ENCODE data around the gene LILRB5.
"Not testable (repeated sequence)": the region's sequence is repeated elsewhere in the genome, so short reads cannot be mapped to it uniquely, and the experiment has no call there.

LILRB5 gene

GRCh38 chr19:54281729-54282075, 24.6 kb upstream of the LILRB5 start:
- H3K36me3 Mint-ChIP-seq (ENCODE audit: insufficient read depth); H3K4me1 Mint-ChIP-seq (ENCODE audit: low read depth in 2 of 2); ATAC-seq (replicated peaks); H3K9me3 Mint-ChIP-seq; H3K4me3 Mint-ChIP-seq; DNase-seq; H3K27ac Mint-ChIP-seq: not testable (repeated sequence)
- H3K27me3 Mint-ChIP-seq, result peaks cover 49 to 78% of the 10 kb centered on the region in 2 donors

GRCh38 chr19:54281007-54281728, 24.1 kb upstream of the LILRB5 start, which contains the start of gene LILRB2:
TSS of gene LILRB2 (minus strand) at chr19:54281110. CDS start at chr19:54280496, 614 bp downstream.
- Mint-ChIP-seq H3K9me3 (no peaks in the 10 kb centered on the region), H3K27me3 (peaks cover 49 to 83% of the 10 kb centered on the region in 2 donors), H3K27ac (no peak within 1 kb of the TSS), H3K4me1 (ENCODE audit: low read depth in 2 of 2) (peaks cover 4 to 6% of the 10 kb centered on the region in 2 donors), H3K36me3 (ENCODE audit: insufficient read depth) (no peaks in the 10 kb centered on the region), H3K4me3 (peak within 1 kb of the TSS in 1 of 2 donors; percentile 10)
- ATAC-seq (replicated peaks), result no peak
- DNase-seq, result no peak

- not testable (repeated sequence) for H3K9me3 Mint-ChIP-seq; H3K36me3 Mint-ChIP-seq (ENCODE audit: insufficient read depth); ATAC-seq (replicated peaks); DNase-seq; H3K4me1 Mint-ChIP-seq (ENCODE audit: low read depth in 2 of 2); H3K27ac Mint-ChIP-seq
- peaks cover 52 to 90% of the 10 kb centered on the region in 2 donors for H3K27me3 Mint-ChIP-seq
- peak overlapping the region in 1 of 2 donors; percentile 10 for H3K4me3 Mint-ChIP-seq
Observed at GRCh38 chr19:54280441-54280840, 23.4 kb upstream of the LILRB5 start.

DNA sequence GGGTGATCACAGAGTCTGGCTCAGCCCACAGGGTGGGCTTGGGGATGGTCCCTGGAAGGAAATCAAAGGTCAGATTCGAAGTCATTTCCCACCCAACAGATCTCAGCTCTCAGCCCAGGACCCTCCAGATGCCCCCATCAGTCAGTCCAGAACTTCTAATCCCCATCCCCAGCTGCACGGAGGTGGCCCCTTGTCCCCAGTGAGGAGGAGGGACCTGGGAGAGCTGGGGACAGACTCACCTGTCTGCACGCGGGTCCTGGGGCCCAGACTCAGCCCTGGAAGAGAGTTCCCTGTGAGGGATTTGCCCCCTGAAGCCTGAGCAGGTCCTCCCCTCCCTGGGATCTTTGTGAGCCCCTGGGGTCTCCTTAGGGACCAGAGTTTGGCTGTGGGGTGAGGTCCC, 23.0 kb upstream of the LILRB5 start:
- peaks cover 57 to 92% of the 10 kb centered on the region in 2 donors for H3K27me3 Mint-ChIP-seq
- not testable (repeated sequence) for H3K4me3 Mint-ChIP-seq; H3K27ac Mint-ChIP-seq; H3K36me3 Mint-ChIP-seq (ENCODE audit: insufficient read depth); ATAC-seq (replicated peaks); H3K4me1 Mint-ChIP-seq (ENCODE audit: low read depth in 2 of 2); DNase-seq; H3K9me3 Mint-ChIP-seq

GRCh38 chr19:54279406-54279962, 22.4 kb upstream of the LILRB5 start:
- Mint-ChIP-seq H3K27me3 (peaks cover 60 to 92% of the 10 kb centered on the region in 2 donors), H3K4me3 (no peak overlapping the region), H3K27ac (no peak overlapping the region), H3K4me1 (ENCODE audit: low read depth in 2 of 2) (no peaks in the 10 kb centered on the region), H3K9me3 (no peaks in the 10 kb centered on the region), H3K36me3 (ENCODE audit: insufficient read depth) (no peaks in the 10 kb centered on the region)
- DNase-seq (no peak), ATAC-seq (replicated peaks) (no peak)

DNA sequence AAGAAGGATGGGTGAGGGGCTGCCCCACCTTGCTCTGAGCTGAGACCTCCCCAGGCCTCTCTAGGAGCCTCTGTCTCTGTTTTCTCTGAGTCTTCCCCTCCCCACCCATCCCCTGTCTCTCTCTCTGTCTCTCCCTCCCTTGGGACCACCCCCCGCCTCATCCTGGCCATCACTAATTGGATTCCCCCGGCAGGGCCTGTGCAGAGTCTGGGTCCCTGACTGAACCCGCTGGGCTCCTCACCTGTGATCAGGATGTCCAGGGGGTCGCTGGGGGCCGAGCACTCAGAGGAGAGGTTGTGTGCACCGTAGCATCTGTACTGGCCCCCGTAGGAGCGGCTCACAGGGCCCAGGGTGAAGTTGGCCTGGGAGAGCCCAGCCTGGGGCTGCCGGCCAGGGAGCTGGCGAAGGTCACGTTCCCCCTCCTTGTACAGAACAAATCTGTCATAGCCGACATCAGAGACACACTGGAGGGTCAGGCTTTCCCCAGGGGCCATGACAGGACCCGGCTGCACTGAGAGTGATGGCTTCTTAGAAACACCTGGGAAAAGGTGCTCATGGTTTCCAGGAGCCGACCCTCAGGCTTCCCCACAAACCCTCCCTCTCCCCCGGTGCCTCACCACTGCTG, 21.6 kb upstream of the LILRB5 start:
- H3K27ac Mint-ChIP-seq; H3K36me3 Mint-ChIP-seq (ENCODE audit: insufficient read depth); H3K9me3 Mint-ChIP-seq; DNase-seq; H3K4me3 Mint-ChIP-seq; H3K4me1 Mint-ChIP-seq (ENCODE audit: low read depth in 2 of 2); ATAC-seq (replicated peaks): not testable (repeated sequence)
- H3K27me3 Mint-ChIP-seq, result peaks cover 68 to 95% of the 10 kb centered on the region in 2 donors

- not testable (repeated sequence) for H3K9me3 Mint-ChIP-seq; H3K27ac Mint-ChIP-seq; H3K4me3 Mint-ChIP-seq; ATAC-seq (replicated peaks); DNase-seq; H3K4me1 Mint-ChIP-seq (ENCODE audit: low read depth in 2 of 2); H3K36me3 Mint-ChIP-seq (ENCODE audit: insufficient read depth)
- peaks cover 68 to 95% of the 10 kb centered on the region in 2 donors for H3K27me3 Mint-ChIP-seq
Observed at GRCh38 chr19:54278056-54278455, 21.0 kb upstream of the LILRB5 start.

GRCh38 chr19:54277111-54277615, 20.1 kb upstream of the LILRB5 start:
- not testable (repeated sequence) for H3K4me1 Mint-ChIP-seq (ENCODE audit: low read depth in 2 of 2); ATAC-seq (replicated peaks); H3K36me3 Mint-ChIP-seq (ENCODE audit: insufficient read depth); DNase-seq; H3K9me3 Mint-ChIP-seq; H3K4me3 Mint-ChIP-seq; H3K27ac Mint-ChIP-seq
- H3K27me3 Mint-ChIP-seq, result peaks cover 64 to 94% of the 10 kb centered on the region in 2 donors

GRCh38 chr19:54275951-54276350, 18.9 kb upstream of the LILRB5 start:
- Mint-ChIP-seq H3K9me3 (no peaks in the 10 kb centered on the region), H3K4me3 (no peak overlapping the region), H3K36me3 (ENCODE audit: insufficient read depth) (no peaks in the 10 kb centered on the region), H3K27ac (no peak overlapping the region), H3K27me3 (peaks cover 66 to 94% of the 10 kb centered on the region in 2 donors), H3K4me1 (ENCODE audit: low read depth in 2 of 2) (peaks cover 0 to 2% of the 10 kb centered on the region in 2 donors)
- ATAC-seq (replicated peaks) (no peak), DNase-seq (no peak)

GRCh38 chr19:54274516-54274915, 17.4 kb upstream of the LILRB5 start:
- H3K27me3 Mint-ChIP-seq, result peaks cover 61 to 90% of the 10 kb centered on the region in 2 donors
- not testable (repeated sequence) for H3K4me3 Mint-ChIP-seq; H3K4me1 Mint-ChIP-seq (ENCODE audit: low read depth in 2 of 2); DNase-seq; H3K9me3 Mint-ChIP-seq; H3K36me3 Mint-ChIP-seq (ENCODE audit: insufficient read depth); ATAC-seq (replicated peaks); H3K27ac Mint-ChIP-seq

GRCh38 chr19:54273821-54274220, 16.7 kb upstream of the LILRB5 start:
- H3K9me3 Mint-ChIP-seq, result no peaks in the 10 kb centered on the region
- DNase-seq, result no peak
- H3K36me3 Mint-ChIP-seq (ENCODE audit: insufficient read depth), result no peaks in the 10 kb centered on the region
- no peak overlapping the region for H3K4me3 Mint-ChIP-seq
- no peak for ATAC-seq (replicated peaks)
- H3K27me3 Mint-ChIP-seq, result peaks cover 58 to 87% of the 10 kb centered on the region in 2 donors
- H3K27ac Mint-ChIP-seq, result no peak overlapping the region
- peaks cover 0 to 2% of the 10 kb centered on the region in 2 donors for H3K4me1 Mint-ChIP-seq (ENCODE audit: low read depth in 2 of 2)

DNA sequence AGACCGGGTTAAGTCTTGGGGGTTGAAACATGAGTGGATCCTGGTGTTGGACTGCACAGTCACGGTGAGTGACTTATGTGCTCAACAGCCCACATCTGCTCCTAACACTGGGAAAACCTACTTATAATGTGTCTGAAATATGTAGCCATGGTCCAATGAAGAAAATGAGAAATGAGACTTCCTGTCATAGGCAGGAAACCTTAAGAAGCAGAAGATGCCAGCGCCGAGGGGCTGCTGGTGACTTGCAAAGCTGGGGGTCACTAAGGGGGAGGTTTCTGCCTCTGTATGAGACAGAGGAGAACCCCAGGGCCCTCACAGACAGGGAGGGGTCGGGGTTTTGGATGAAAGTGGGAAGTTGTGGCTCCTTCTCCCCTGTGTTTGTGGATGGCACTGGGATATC, 15.1 kb upstream of the LILRB5 start:
- not testable (repeated sequence) for H3K4me1 Mint-ChIP-seq (ENCODE audit: low read depth in 2 of 2); H3K4me3 Mint-ChIP-seq
- H3K27me3 Mint-ChIP-seq, result peaks cover 62 to 89% of the 10 kb centered on the region in 2 donors

DNA sequence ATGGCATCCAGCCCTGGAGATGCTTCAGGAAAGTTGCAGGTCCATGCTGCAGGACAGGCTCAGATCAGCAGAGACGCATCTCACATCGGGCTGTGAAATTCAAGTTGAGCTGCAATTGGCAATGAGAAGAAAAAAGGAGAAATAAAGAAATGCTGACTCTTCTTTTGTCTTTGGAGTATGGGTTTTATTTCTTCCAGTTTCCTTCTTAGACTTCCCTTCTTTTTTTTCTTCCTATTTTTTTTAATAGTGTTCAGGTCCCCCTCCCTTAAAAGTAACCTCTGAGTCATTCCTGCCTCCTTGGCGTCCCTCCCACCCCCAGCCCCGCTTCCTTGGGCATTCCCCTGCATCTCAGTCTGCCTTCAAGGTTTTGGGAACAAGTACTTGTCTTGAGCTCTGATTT, 14.5 kb upstream of the LILRB5 start:
- not testable (repeated sequence) for H3K27ac Mint-ChIP-seq; H3K4me3 Mint-ChIP-seq; H3K9me3 Mint-ChIP-seq; ATAC-seq (replicated peaks); H3K4me1 Mint-ChIP-seq (ENCODE audit: low read depth in 2 of 2); DNase-seq; H3K36me3 Mint-ChIP-seq (ENCODE audit: insufficient read depth)
- H3K27me3 Mint-ChIP-seq, result peaks cover 62 to 86% of the 10 kb centered on the region in 2 donors

More for the DNA sequence above, 15.1 kb upstream of the LILRB5 start:
- not testable (repeated sequence) for H3K9me3 Mint-ChIP-seq; ATAC-seq (replicated peaks); H3K36me3 Mint-ChIP-seq (ENCODE audit: insufficient read depth); DNase-seq; H3K27ac Mint-ChIP-seq
